Smooth muscle cell of the coronary artery (primary cell): Measurements from ENCODE around the gene GRK1. TPM values are rescaled to one million over a fixed set of nuclear protein-coding genes. Genes with fewer than 3 reads are reported as not detected.

Experiments used
- total RNA-seq: library from RNA; depleted of rRNA; stranded (reverse); fragments of >200 nt; gene quantifications from 2 replicates; pipeline ENCODE4 v1.2.3, GENCODE V29; 2014; ENCODE audit warnings: low replicate concordance

GRK1 gene
- not detected in 2 replicates for total RNA-seq

GRCh38 chr13:113666951-113667701 lies at the start of gene GRK1:
Gene GRK1, plus strand, starts transcription at chr13:113667219. Its CDS starts 168 bp downstream, at chr13:113667387.

GRCh38 chr13:113657851-113658741 lies 8.9 kb upstream of the GRK1 start, which contains the start of gene ATP4B:
Gene ATP4B, minus strand, starts transcription at chr13:113658198. Its CDS starts 54 bp downstream, at chr13:113658144.

GRCh38 chr13:113758651-113759524 lies 91.9 kb downstream of the GRK1 start, which contains the start of gene TMEM255B:
Gene TMEM255B, plus strand, starts transcription at chr13:113759226. Its CDS starts 44 bp downstream, at chr13:113759270.

Other genes starting within 250 kb of the GRK1 start
- 0.45 and 1.6 TPM in 2 replicates for gene ADPRHL1, start 213.7 kb upstream of the GRK1 start, total RNA-seq
- 7.4 and 9.2 TPM in 2 replicates for gene DCUN1D2, start 176.5 kb upstream of the GRK1 start, total RNA-seq
- 24.8 and 25.6 TPM in 2 replicates for gene TFDP1, start 82.5 kb upstream of the GRK1 start, total RNA-seq
- gene ATP4B, start 9.0 kb upstream of the GRK1 start, total RNA-seq, result not detected in 2 replicates
- gene TMEM255B, start 92.0 kb downstream of the GRK1 start, total RNA-seq, result 0.35 and 3.0 TPM in 2 replicates
- gene GAS6, start 196.9 kb downstream of the GRK1 start, total RNA-seq, result 127 and 186 TPM in 2 replicates